HepG2 (cell line): ENCODE results near the gene RERE. TPM values are rescaled to one million over a fixed set of nuclear protein-coding genes. Genes with fewer than 3 reads are reported as not detected.
A peak's percentile ranks its signal among the peaks of the same experiment; 100 is the strongest.

Experiments used
- ATAC-seq: fragments of 200-7000 bp; cut with Tn5 transposase; 3 replicates; pipeline ENCODE4 v1.9.1; 2020; ENCODE audit warnings: mild to moderate bottlenecking, moderate library complexity
- BruUV-seq: library from RNA; stranded (reverse); fragments of 400-500 nt; replicated peaks from 2 replicates; lab custom pipeline; 2021; lab: Mats Ljungman, UMichigan
- CTCF ChIA-PET: fragments of 300-600 bp; formaldehyde crosslinking; extraction: SDS; loops from one replicate; lab custom pipeline; 2021; ENCODE audit warnings: low total read pairs, inconsistent platforms, low intra/inter-chr PET ratio; lab: Yijun Ruan, JAX
- POLR2A ChIA-PET: fragments of 350-600 bp; sonication (Branson Sonifier 250); formaldehyde crosslinking; loops from one replicate; lab custom pipeline; 2020; ENCODE audit warnings: antibody characterized with exemption, inconsistent platforms; lab: Yijun Ruan, JAX
- DNase-seq: peaks from one replicate; pipeline ENCODE4 v3.0.0-alpha.2; 2015; ENCODE audit warnings: low spot score
- FAIRE-seq: peaks from 3 replicates; lab custom pipeline; 2011; peaks lifted over from hg19 to GRCh38; lab: Jason Lieb, UNC
- H2AFZ ChIP-seq: one replicate; pipeline ENCODE4 v1.6.1; 2011; ENCODE audit warnings: low read length, inconsistent platforms
- H3K27ac ChIP-seq: fragments of 300-600 bp; 3 replicates; pipeline ENCODE4 v1.8.0; 2011; ENCODE audit warnings: mixed run types, mild to moderate bottlenecking, mixed read lengths, low read length, inconsistent platforms; ENCODE audit not compliant: insufficient read depth; ENCODE audit errors: extremely low read length
- H3K27me3 ChIP-seq, 2 experiments: fragments of 200-600 bp in 1 of 2; 2 replicates in 1 of 2; 3 replicates in 1 of 2; pipeline versions ENCODE4 v1.6.0 to v1.8.0; 2011; ENCODE audit warnings: low read length in 2 of 2, mild to moderate bottlenecking in 2 of 2, moderate library complexity in 2 of 2, inconsistent platforms in 1 of 2; ENCODE audit not compliant: insufficient read depth in 2 of 2, control insufficient read depth in 1 of 2
- H3K36me3 ChIP-seq, 2 experiments: fragments of 200-600 bp in 1 of 2; replicated peaks in 1 of 2; 2 replicates in 1 of 2; 3 replicates in 1 of 2; pipeline versions ENCODE4 v1.5.1 to v1.8.0; 2011; ENCODE audit warnings: low read length in 2 of 2, inconsistent platforms in 1 of 2; ENCODE audit not compliant: insufficient read depth in 2 of 2, control insufficient read depth in 1 of 2
- H3K4me1 ChIP-seq: 2 replicates; pipeline ENCODE4 v1.5.1; 2012; ENCODE audit warnings: low read length, inconsistent platforms; ENCODE audit not compliant: insufficient read depth
- H3K4me2 ChIP-seq: 2 replicates; pipeline ENCODE4 v1.6.0; 2011; ENCODE audit warnings: low read depth, low read length, inconsistent platforms
- H3K4me3 ChIP-seq, 3 experiments: fragments of 200-600 bp in 1 of 3; sonication (generic), shearing (Covaris generic) in 1 of 3; replicated peaks in 1 of 3; 2 replicates each; pipeline ENCODE4 v1.5.1; 2011 to 2016; ENCODE audit warnings: low read length in 3 of 3, inconsistent platforms in 2 of 3, low read depth in 2 of 3, mild to moderate bottlenecking in 2 of 3, control low read depth in 1 of 3, mixed read lengths in 1 of 3; ENCODE audit not compliant: insufficient read depth in 1 of 3
- H3K79me2 ChIP-seq: one replicate; pipeline ENCODE4 v1.6.1; 2011; ENCODE audit warnings: low read length, inconsistent platforms; ENCODE audit not compliant: insufficient read depth
- H3K9ac ChIP-seq: 2 replicates; pipeline ENCODE4 v1.6.0; 2011; ENCODE audit warnings: mild to moderate bottlenecking, low read depth, low read length, inconsistent platforms; ENCODE audit not compliant: insufficient read depth
- H3K9me3 ChIP-seq: 2 replicates; pipeline ENCODE4 v1.5.1; 2012; ENCODE audit warnings: mild to moderate bottlenecking, low read length
- H4K20me1 ChIP-seq: 2 replicates; pipeline ENCODE4 v1.6.0; 2011; ENCODE audit warnings: inconsistent platforms, mild to moderate bottlenecking, low read length, moderate library complexity; ENCODE audit not compliant: insufficient read depth
- GABPB1 ChIP-seq: IDR thresholded peaks from 2 replicates; pipeline ENCODE4 v1.6.1; 2016; ENCODE audit warnings: mild to moderate bottlenecking, missing genetic modification reagents, moderate library complexity, missing compliant biosample characterization
- HNF1B ChIP-seq: sonication (generic); formaldehyde crosslinking; IDR thresholded peaks from 2 replicates; pipeline ENCODE4 v1.5.1; 2020; ENCODE audit warnings: mild to moderate bottlenecking, moderate library complexity, missing genetic modification reagents
- KAT8 ChIP-seq: IDR thresholded peaks from 2 replicates; pipeline ENCODE4 v1.6.1; 2016; ENCODE audit warnings: missing genetic modification reagents, missing compliant biosample characterization
- KLF9 ChIP-seq: IDR thresholded peaks from 2 replicates; pipeline ENCODE4 v1.6.1; 2016; ENCODE audit warnings: low read depth
- KMT2A ChIP-seq: sonication (generic); formaldehyde crosslinking; IDR thresholded peaks from 2 replicates; pipeline ENCODE4 v1.4.0; 2020; ENCODE audit warnings: missing genetic modification reagents
- MAF1 ChIP-seq: sonication (generic); formaldehyde crosslinking; IDR thresholded peaks from 2 replicates; pipeline ENCODE4 v1.5.0; 2020; ENCODE audit warnings: missing genetic modification reagents, borderline replicate concordance
- SUZ12 ChIP-seq: fragments of 150-350 bp; IDR thresholded peaks from 2 replicates; pipeline ENCODE4 v1.6.1; 2014; ENCODE audit warnings: low read depth, low read length
- ZNF121 ChIP-seq: sonication (generic); formaldehyde crosslinking; IDR thresholded peaks from 2 replicates; pipeline ENCODE4 v1.5.0; 2020; ENCODE audit warnings: mild to moderate bottlenecking, missing genetic modification reagents
- ZNF550 ChIP-seq: sonication (generic); formaldehyde crosslinking; IDR thresholded peaks from 2 replicates; pipeline ENCODE4 v1.4.0; 2020; ENCODE audit warnings: mild to moderate bottlenecking, missing genetic modification reagents, borderline replicate concordance
- ZNF687 ChIP-seq: sonication (generic); formaldehyde crosslinking; IDR thresholded peaks from 2 replicates; pipeline ENCODE4 v1.5.1; 2020; ENCODE audit warnings: mild to moderate bottlenecking, missing genetic modification reagents, moderate library complexity
- ZNF839 ChIP-seq: sonication (generic); formaldehyde crosslinking; IDR thresholded peaks from 2 replicates; pipeline ENCODE4 v1.4.0; 2020; ENCODE audit warnings: missing genetic modification reagents, mild to moderate bottlenecking, borderline replicate concordance
- WGBS: methylation state at CpG from one replicate; pipeline ENCODE4 v1.1.6; 2017; ENCODE audit warnings: low lambda C conversion rate; 5-methylcytosine and 5-hydroxymethylcytosine counted together
- in situ Hi-C: cut with HindIII; loops from 2 replicates; pipeline ENCODE4 v1.10.0; 2017; ENCODE audit warnings: low pct_unique_long_range_greater_than_20kb; ENCODE audit not compliant: extremely low pct_ligation_motif_present
- intact Hi-C: fragments of 100-400 bp; cut with micrococcal nuclease; formaldehyde crosslinking; loops from one replicate; pipeline ENCODE4 v1.10.0; 2022; ENCODE audit not compliant: unreplicated experiment
- polyA plus RNA-seq, 8 experiments: library from polyadenylated mRNA; depleted of rRNA in 3 of 8; stranded (reverse) in 7 of 8; unstranded in 1 of 8; fragments of >200 nt; fragmentation: Illumina TruSeq in 4 of 8; extraction: Trizol in 4 of 8; gene quantifications; 2 replicates each; pipeline versions ENCODE4 v1.2.1 to v1.2.3, GENCODE V29; 2011 to 2016; ENCODE audit warnings: low read depth in 4 of 8, missing spikeins in 1 of 8, mixed read lengths in 1 of 8; ENCODE audit not compliant: insufficient read depth in 1 of 8
- total RNA-seq, 5 experiments: library from RNA; depleted of rRNA; stranded (reverse); fragments of >200 nt; fragmentation: Illumina TruSeq; extraction: Trizol; gene quantifications; 2 replicates each; pipeline ENCODE4 v1.2.3, GENCODE V29; 2016; ENCODE audit warnings: low read depth in 1 of 5

RERE gene
- total and polyA plus RNA-seq, 2 of the 13 experiments (the other 11 are each of a cell fraction or from before 2014, with no cell fraction given), result 18.3 to 21.9 TPM

DNA sequence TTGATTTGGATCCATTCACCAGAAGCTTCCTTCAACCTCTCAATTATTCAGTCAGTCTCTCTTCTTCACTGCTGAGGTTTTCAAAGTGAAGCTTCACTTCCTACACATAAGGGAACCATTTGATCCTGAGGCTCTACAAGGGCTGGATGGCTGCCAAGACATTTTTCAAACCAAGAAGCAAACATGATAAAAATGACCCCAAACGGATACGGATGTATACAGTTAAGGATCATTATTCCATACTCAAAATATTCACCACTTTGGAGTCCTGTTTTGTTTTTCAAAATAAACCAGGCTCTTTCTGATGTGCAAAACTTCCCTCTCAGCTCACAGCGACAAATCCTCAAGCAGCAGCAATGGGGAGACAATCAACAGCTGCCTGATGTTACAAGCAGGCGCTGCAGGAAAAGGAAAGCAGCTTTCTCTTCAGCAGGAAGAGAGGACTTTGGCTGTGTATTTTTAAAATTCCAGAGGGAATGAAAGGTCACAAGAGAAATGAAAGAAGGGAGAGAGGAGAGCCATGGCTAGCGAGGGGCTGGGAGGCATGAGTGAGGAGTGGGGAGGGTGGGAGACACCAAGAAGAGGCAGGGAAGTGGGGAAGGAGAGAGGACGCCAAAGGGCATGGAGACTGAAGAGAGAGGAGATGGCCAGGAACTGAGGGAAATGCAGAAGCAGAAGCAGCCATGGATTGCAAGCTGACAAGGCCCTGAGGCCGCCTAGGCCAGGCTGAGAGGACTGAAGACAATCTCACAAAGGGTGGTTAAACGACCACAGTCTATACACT is 354.1 kb downstream of the RERE start (continued):
- TF ChIP-seq HNF1B (CRISPR knock-in tag), result 0 out of 2 replicates have a peak, but pooled peaks have one; percentile 44
- TF ChIP-seq KAT8 (CRISPR knock-in tag), result no peak
- 0 out of 2 replicates have a peak, but pooled peaks have one; percentile 35 for TF ChIP-seq KMT2A (CRISPR knock-in tag)
- no peak for TF ChIP-seq SUZ12
- no peak for TF ChIP-seq KLF9
- no peak for TF ChIP-seq MAF1 (CRISPR knock-in tag)
- TF ChIP-seq GABPB1 (CRISPR knock-in tag), result no peak
- no peak for TF ChIP-seq ZNF839 (CRISPR knock-in tag)

- DNase-seq, result no peak
- in situ Hi-C loops, result no loop called here
- no peak overlapping the region for H3K4me2 ChIP-seq
These were observed 355.0 kb downstream of the RERE start for GRCh38 chr1:8462371-8462892.

More at GRCh38 chr1:8462371-8462892, 355.0 kb downstream of the RERE start:
- peaks cover 4% of the 10 kb centered on the region; the same call in 1 of the 2 replicates for H4K20me1 ChIP-seq
- intact Hi-C loops, result no loop called here
- BruUV-seq, result no TSS peak
- no peaks in the 10 kb centered on the region for H3K9me3 ChIP-seq
- FAIRE-seq (no peak), ATAC-seq (no peak)
- H2AFZ ChIP-seq, result no peak overlapping the region
- CTCF ChIA-PET, result no interaction called here
- no peaks in the 10 kb centered on the region for H3K27me3 ChIP-seq
- POLR2A ChIA-PET, result interaction anchor here (1.0 to 1.4 kb wide), 3 partner anchors 11 to 38 kb away, joined by 3 to 4 read pairs (median 3); no protein-coding TSS in a partner anchor
- peaks cover 20% of the 10 kb centered on the region for H3K79me2 ChIP-seq
- TF ChIP-seq ZNF121 (peak; percentile 59), ZNF550 (CRISPR knock-in tag) (no peak), ZNF687 (CRISPR knock-in tag) (0 out of 2 replicates have a peak, but pooled peaks have one; percentile 11)
- peak overlapping the region; percentile 79 for H3K27ac ChIP-seq
- peaks cover 54% of the 10 kb centered on the region for H3K4me1 ChIP-seq
- 98% methylated on average over 13 of the region's 13 CpGs for whole genome bisulfite sequencing
- no peak overlapping the region for H3K9ac ChIP-seq
- H3K4me3 ChIP-seq, result no peak overlapping the region
- H3K36me3 ChIP-seq, result peaks cover 17 to 34% of the 10 kb centered on the region in 2 experiments
